Fibroblast of the aortic adventitia (primary cell): ENCODE results near the gene NCKAP5. TPM values are rescaled to one million over a fixed set of nuclear protein-coding genes. Genes with fewer than 3 reads are reported as not detected.
"Not testable (repeated sequence)": the region's sequence is repeated elsewhere in the genome, so short reads cannot be mapped to it uniquely, and the experiment has no call there.

Experiments
- DNase-seq: peaks from one replicate; pipeline ENCODE4 v3.0.0-alpha.2; 2010; ENCODE audit warnings: low read depth
- H3K4me3 ChIP-seq: 2 replicates; pipeline ENCODE4 v1.5.1; 2011; ENCODE audit warnings: low read depth, mild to moderate bottlenecking, control low read depth, low read length, moderate library complexity
- CTCF ChIP-seq: IDR thresholded peaks from 2 replicates; pipeline ENCODE4 v1.5.1; 2011; ENCODE audit warnings: mild to moderate bottlenecking, low read length, control low read depth, inconsistent platforms; ENCODE audit not compliant: insufficient read depth
- total RNA-seq: library from RNA; depleted of rRNA; stranded (reverse); fragments of >200 nt; gene quantifications from 2 replicates; pipeline ENCODE4 v1.2.3, GENCODE V29; 2012; ENCODE audit warnings: low replicate concordance

NCKAP5 gene
- total RNA-seq, 1 donor = 4.4 TPM

- TF ChIP-seq CTCF = no peak
- no peak overlapping the region for H3K4me3 ChIP-seq
- no peak for DNase-seq
Observed at GRCh38 chr2:133480707-133481429, 87.4 kb downstream of the NCKAP5 start.

GRCh38 chr2:133477616-133477990, 90.7 kb downstream of the NCKAP5 start:
- TF ChIP-seq CTCF = no peak

GRCh38 chr2:133476931-133477615, 91.2 kb downstream of the NCKAP5 start:
- DNase-seq = peak; percentile 57
- H3K4me3 ChIP-seq = no peak overlapping the region
- TF ChIP-seq CTCF = no peak

More at GRCh38 chr2:133477616-133477990, 90.7 kb downstream of the NCKAP5 start:
- no peak overlapping the region for H3K4me3 ChIP-seq
- DNase-seq = peak; percentile 25

GRCh38 chr2:133476286-133476685, 92.0 kb downstream of the NCKAP5 start:
- no peak overlapping the region for H3K4me3 ChIP-seq
- no peak for DNase-seq
- TF ChIP-seq CTCF = no peak

GRCh38 chr2:133475610-133476009, 92.7 kb downstream of the NCKAP5 start:
- no peak for DNase-seq
- no peak overlapping the region for H3K4me3 ChIP-seq

GRCh38 chr2:133470446-133470845, 97.8 kb downstream of the NCKAP5 start:
- H3K4me3 ChIP-seq, DNase-seq: not testable (repeated sequence)

More at GRCh38 chr2:133475610-133476009, 92.7 kb downstream of the NCKAP5 start:
- TF ChIP-seq CTCF = no peak

- TF ChIP-seq CTCF = no peak
- no peak overlapping the region for H3K4me3 ChIP-seq
- no peak for DNase-seq
Observed at GRCh38 chr2:133462811-133463210, 105.5 kb downstream of the NCKAP5 start.
